VCaP (cell line): ENCODE measurements around the gene EXD1.

Experiments used
- H3K27ac ChIP-seq: fragments of 450-650 bp; 2 replicates; pipeline ENCODE4 v1.5.1; 2017
- TF ChIP-seq, protein P1 (sequence below): fragments of 450-650 bp; conservative IDR thresholded peaks from 2 replicates; pipeline ENCODE4 v1.5.1; 2017; ENCODE audit warnings: mild to moderate bottlenecking, moderate library complexity

Gene EXD1, protein sequence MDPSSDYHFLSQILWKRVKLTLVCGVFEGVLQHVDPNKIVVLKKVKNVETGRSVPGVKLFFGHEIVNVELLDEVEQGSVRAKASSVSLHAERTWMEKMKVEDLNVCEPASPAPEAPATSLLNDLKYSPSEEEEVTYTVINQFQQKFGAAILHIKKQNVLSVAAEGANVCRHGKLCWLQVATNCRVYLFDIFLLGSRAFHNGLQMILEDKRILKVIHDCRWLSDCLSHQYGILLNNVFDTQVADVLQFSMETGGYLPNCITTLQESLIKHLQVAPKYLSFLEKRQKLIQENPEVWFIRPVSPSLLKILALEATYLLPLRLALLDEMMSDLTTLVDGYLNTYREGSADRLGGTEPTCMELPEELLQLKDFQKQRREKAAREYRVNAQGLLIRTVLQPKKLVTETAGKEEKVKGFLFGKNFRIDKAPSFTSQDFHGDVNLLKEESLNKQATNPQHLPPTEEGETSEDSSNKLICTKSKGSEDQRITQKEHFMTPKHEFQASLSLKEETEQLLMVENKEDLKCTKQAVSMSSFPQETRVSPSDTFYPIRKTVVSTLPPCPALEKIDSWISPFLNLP

DNA sequence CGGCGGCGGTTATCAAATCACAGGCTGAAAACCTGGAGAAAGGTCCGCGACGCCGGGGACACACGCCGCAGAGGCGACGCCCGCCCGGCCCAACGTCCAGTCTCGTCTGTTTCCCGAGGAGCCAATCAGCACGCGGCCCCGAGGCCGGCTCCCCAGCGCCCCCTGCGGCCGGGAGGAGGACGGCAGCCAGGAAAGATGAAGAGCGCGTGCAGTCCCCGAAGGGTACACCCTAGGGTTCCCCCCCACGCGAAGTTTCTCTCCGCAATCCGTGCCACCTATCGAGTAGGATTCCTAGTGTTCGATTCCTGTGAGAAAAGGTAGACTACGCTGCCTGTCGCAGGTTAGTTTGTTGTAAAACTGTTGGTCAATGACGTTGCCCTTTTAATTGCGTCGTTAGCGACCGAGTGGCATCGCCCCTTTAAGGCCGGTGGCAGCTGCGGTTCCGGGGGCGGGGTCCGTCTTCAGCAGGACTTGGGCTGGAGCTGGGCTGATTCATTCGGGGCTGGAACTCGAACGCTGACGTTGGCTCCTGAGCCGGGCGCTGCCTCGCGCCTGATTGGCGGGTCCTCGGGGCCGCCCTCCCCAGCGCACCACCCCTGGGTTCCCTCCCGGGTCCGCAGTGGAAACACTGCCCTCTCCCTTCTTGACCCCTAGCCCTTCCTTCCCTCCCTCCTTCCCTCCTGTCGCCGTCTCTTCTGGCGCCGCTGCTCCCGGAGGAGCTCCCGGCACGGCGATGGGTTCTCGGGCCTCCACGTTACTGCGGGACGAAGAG lies at the start of gene EXD1, which contains the start of gene CHP1:
Gene EXD1 (minus strand): TSS at position 108 of the 772 bp plus-strand sequence. CDS start 4,182 bp downstream, outside the sequence.
Gene CHP1 (plus strand): TSS at position 619 of the 772 bp plus-strand sequence. CDS start 115 bp downstream, at position 734.
- TF ChIP-seq, protein P1, sequence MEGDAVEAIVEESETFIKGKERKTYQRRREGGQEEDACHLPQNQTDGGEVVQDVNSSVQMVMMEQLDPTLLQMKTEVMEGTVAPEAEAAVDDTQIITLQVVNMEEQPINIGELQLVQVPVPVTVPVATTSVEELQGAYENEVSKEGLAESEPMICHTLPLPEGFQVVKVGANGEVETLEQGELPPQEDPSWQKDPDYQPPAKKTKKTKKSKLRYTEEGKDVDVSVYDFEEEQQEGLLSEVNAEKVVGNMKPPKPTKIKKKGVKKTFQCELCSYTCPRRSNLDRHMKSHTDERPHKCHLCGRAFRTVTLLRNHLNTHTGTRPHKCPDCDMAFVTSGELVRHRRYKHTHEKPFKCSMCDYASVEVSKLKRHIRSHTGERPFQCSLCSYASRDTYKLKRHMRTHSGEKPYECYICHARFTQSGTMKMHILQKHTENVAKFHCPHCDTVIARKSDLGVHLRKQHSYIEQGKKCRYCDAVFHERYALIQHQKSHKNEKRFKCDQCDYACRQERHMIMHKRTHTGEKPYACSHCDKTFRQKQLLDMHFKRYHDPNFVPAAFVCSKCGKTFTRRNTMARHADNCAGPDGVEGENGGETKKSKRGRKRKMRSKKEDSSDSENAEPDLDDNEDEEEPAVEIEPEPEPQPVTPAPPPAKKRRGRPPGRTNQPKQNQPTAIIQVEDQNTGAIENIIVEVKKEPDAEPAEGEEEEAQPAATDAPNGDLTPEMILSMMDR = peak; percentile 95
- H3K27ac ChIP-seq = peak within 1 kb of the TSS; percentile 73

DNA sequence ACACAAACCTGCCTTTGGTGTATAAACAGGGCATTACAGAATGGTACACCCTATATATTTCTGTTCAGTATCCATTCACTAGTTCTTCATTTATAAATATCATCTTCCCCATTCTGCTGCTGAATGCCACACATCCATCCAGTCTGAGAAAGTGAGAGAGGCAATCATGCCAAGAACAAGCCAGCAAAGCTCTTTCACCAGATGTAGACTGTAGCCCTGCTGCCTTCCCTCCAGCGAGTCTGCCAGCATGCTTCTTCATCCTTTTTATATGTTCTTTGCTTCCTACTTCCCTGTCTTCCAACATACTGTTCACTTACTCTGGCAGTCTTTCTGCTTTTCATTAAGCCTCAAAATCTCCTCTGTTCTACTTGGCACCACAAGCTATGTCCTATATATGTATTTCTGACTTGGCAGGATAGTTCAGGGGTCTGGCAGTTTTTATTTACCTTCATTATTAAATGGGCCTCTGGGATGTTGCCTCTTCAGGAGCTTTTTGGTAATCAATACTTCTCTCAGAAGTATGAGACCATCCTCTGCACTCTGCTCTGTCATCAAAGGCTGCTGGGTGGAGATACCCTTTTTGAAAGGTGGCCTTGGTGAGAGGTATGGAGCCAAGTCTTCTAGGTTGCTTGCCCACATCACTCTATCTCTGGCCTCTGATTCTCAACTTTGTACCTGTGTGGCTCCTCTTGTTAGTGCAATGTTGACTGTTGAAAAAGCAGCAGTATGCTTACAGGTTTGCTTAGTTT lies 49.2 kb upstream of the EXD1 start:
- TF ChIP-seq, protein P1 = no peak
- no peak overlapping the region for H3K27ac ChIP-seq

DNA sequence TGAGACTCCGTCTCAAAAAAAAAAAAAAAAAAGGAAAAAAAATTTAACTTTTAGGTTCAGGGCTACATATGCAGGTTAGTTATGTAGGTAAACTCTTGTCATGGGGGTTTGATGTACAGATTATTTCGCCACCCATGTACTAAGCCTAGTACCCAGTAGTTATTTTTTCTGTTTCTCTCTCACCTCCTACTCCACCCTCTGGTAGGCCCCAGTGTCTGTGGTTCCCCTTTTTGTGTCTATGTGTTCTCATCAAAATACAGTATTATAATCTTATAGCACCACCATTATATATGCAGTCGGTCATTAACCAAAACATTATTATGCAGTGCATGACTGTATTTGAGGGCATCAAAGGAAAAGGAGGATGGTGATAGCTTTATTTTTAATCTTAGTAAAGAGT lies 47.8 kb upstream of the EXD1 start:
- H3K27ac ChIP-seq = no peak overlapping the region
- TF ChIP-seq, protein P1 = no peak

DNA sequence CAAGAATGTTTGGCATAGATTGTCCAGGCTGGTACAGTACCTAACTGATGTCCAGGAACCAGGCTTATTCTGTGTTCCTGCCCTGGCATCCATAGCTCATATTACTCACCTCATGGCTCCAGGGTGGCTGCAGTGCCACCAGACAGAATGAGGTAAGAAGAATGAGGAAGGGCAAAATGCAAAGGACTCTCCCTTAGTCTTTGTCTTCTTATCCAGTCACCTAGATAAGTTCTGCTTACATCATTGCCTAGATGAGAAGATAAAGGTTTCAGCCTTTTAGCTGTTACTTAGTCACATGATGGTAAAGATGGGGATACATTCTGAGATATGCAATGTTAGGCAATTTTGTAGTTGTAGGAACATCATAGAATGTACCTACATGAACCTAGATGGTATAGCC lies 46.3 kb upstream of the EXD1 start:
- no peak overlapping the region for H3K27ac ChIP-seq
- TF ChIP-seq, protein P1 = no peak

DNA sequence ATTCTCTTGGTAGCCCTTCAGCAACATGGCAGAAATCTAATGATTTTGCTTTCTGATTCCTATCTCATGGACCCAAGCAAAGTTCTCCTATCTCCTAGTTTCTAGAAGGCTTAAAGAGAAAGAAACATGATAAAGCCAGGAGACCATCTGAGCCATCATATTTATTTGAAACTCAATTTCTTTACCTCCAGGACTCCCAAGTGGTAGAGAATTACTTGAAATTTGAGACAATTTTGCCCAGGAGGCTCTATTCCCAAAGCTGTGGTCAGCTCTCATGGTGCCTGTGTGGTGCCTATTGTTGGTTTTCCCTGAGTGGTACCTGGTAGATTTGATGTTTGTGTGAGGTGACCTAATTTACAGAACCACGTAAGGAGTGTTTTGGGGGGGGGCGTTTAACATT lies 39.3 kb upstream of the EXD1 start:
- TF ChIP-seq, protein P1 = no peak
- H3K27ac ChIP-seq = no peak overlapping the region

DNA sequence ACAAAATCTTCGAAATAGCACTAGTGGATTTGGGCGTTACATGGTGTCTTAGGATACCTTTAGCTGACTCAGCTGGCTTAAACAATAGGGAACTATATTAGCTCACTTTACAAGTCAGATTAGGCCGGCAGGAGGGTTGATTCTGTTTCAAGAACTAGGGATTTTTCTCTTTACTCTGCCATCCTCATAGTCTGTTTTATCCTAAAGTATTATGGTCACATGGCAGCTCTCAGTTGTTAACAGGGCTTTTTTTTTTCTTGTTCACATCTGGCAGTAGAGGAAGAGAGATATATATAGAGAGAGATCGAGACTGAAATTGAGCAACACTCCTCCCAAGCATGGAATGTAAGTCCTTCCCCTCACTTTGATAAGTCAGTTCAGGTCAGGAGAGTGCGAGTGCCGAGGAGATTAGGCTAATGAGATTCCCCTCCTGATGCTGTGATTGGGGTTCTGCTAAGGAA lies 33.4 kb upstream of the EXD1 start:
- H3K27ac ChIP-seq = no peak overlapping the region
- TF ChIP-seq, protein P1 = no peak
